ENCODE measurements around the gene CA5A. TPM values are rescaled to one million over a fixed set of nuclear protein-coding genes. Genes with fewer than 3 reads are reported as not detected.
A peak's percentile ranks its signal among the peaks of the same experiment; 100 is the strongest.

The CA5A gene
- total and polyA plus RNA-seq, 2 experiments from 2014 or later: not detected

DNA sequence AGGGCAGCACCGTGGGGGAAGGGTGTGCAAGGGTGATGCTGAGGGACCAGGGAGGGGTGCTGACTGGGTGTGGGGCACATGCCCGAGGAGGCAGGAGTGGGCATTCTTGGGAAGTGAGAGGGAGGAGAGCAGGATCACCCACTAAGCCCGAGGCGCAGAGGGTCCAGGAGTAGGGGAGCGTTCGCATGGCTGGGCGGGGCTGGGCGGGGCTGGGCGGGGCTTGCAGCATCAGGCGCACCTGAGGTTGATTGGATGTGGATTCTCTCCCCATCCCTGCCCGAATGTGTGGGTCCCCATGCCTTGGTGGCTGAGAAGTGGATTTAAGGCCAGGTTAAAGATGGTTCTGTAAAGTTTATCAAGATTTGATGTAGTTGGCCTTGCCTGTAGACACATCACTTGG lies 29.1 kb upstream of the CA5A start (continued):
- TF ChIP-seq, protein P1, sequence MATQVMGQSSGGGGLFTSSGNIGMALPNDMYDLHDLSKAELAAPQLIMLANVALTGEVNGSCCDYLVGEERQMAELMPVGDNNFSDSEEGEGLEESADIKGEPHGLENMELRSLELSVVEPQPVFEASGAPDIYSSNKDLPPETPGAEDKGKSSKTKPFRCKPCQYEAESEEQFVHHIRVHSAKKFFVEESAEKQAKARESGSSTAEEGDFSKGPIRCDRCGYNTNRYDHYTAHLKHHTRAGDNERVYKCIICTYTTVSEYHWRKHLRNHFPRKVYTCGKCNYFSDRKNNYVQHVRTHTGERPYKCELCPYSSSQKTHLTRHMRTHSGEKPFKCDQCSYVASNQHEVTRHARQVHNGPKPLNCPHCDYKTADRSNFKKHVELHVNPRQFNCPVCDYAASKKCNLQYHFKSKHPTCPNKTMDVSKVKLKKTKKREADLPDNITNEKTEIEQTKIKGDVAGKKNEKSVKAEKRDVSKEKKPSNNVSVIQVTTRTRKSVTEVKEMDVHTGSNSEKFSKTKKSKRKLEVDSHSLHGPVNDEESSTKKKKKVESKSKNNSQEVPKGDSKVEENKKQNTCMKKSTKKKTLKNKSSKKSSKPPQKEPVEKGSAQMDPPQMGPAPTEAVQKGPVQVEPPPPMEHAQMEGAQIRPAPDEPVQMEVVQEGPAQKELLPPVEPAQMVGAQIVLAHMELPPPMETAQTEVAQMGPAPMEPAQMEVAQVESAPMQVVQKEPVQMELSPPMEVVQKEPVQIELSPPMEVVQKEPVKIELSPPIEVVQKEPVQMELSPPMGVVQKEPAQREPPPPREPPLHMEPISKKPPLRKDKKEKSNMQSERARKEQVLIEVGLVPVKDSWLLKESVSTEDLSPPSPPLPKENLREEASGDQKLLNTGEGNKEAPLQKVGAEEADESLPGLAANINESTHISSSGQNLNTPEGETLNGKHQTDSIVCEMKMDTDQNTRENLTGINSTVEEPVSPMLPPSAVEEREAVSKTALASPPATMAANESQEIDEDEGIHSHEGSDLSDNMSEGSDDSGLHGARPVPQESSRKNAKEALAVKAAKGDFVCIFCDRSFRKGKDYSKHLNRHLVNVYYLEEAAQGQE (IDR thresholded peaks at IDR 0.05; ENCODE audit: unreplicated experiment): no peak

DNA sequence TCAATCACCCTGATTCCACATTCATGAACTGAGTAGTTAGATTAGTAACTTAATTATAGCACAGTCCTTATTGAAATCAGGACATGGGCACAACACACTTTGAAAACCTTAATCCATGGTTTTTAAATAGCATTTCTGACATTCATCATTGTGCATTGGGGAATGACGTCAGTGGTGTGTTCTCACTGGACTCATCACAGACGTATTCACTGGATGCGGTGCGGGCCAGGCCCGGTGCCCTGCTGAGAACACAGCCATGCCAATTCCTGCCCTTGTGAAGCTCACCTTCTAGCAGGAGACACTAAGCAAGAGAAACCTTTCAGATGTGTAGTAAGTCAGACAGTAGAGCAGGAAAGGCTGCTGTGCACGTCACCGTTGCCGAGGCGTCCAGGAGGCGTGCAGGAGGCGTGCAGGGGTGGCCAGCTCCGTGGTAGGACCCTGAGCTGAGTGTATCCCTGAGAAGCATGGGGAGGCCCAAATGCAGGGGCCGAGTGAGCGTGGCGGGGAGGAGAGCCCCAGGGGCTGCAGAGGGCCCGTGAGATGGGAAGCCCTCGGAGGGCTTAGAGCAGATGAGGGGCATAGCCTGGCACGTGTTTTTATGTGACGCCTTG lies 27.8 kb upstream of the CA5A start:
- Histone ChIP-seq H3K4me1 (ENCODE audit: insufficient read depth) (peaks cover 7% of the 10 kb centered on the region; the same call in 1 of the 2 replicates), H3K27ac (ENCODE audit: low read depth) (no peak overlapping the region), H3K79me2 (replicated peaks; ENCODE audit: insufficient read depth) (peaks cover 98% of the 10 kb centered on the region), H3K36me3 (ENCODE audit: insufficient read depth) (no peaks in the 10 kb centered on the region), H3K4me2 (no peak overlapping the region), H2AFZ (no peak overlapping the region), H3K4me3 (no peak overlapping the region), H4K20me1 (replicated peaks; ENCODE audit: insufficient read depth) (peaks cover 15% of the 10 kb centered on the region), H3K27me3 (ENCODE audit: insufficient read depth) (no peaks in the 10 kb centered on the region), H3F3A (replicated peaks; ENCODE audit: low read depth) (no peaks in the 10 kb centered on the region), H3K9me2 (ENCODE audit: insufficient read depth) (no peaks in the 10 kb centered on the region)
- Mint-ChIP-seq H3K27ac (0 out of 2 replicates have a peak overlapping the region, but pooled peaks have one; percentile 58), H3K36me3 (ENCODE audit: low read depth) (no peaks in the 10 kb centered on the region), H3K9me3 (no peaks in the 10 kb centered on the region; the same call in 2 of the 3 replicates), H3K4me3 (no peak overlapping the region), H3K27me3 (ENCODE audit: insufficient read depth, low read depth, poor library complexity) (peaks cover 9% of the 10 kb centered on the region), H3K4me1 (peaks cover 32% of the 10 kb centered on the region; the same call in 2 of the 3 replicates)
- ATAC-seq (no peak), DNase-seq (ENCODE audit: low spot score) (no peak)
- TF ChIP-seq CREB1 (CRISPR knock-in tag; IDR thresholded peaks at IDR 0.05; ENCODE audit: low read depth) (no peak), ZNF331 (CRISPR knock-in tag; IDR thresholded peaks at IDR 0.05; ENCODE audit: low read depth) (no peak), POLR2AphosphoS5 (IDR thresholded peaks at IDR 0.05; ENCODE audit: low read depth) (no peak), ZNF114 (CRISPR knock-in tag; IDR thresholded peaks at IDR 0.05) (no peak), NANOG (IDR thresholded peaks at IDR 0.05; ENCODE audit: borderline replicate concordance) (no peak), EZH2phosphoT487 (IDR thresholded peaks at IDR 0.05; ENCODE audit: unreplicated experiment) (no peak), EZH2 (IDR thresholded peaks at IDR 0.05; ENCODE audit: low read depth, unreplicated experiment) (no peak)
- TF ChIP-seq, protein P2, sequence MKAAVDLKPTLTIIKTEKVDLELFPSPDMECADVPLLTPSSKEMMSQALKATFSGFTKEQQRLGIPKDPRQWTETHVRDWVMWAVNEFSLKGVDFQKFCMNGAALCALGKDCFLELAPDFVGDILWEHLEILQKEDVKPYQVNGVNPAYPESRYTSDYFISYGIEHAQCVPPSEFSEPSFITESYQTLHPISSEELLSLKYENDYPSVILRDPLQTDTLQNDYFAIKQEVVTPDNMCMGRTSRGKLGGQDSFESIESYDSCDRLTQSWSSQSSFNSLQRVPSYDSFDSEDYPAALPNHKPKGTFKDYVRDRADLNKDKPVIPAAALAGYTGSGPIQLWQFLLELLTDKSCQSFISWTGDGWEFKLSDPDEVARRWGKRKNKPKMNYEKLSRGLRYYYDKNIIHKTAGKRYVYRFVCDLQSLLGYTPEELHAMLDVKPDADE (IDR thresholded peaks at IDR 0.05): no peak
- TF ChIP-seq, protein P3, sequence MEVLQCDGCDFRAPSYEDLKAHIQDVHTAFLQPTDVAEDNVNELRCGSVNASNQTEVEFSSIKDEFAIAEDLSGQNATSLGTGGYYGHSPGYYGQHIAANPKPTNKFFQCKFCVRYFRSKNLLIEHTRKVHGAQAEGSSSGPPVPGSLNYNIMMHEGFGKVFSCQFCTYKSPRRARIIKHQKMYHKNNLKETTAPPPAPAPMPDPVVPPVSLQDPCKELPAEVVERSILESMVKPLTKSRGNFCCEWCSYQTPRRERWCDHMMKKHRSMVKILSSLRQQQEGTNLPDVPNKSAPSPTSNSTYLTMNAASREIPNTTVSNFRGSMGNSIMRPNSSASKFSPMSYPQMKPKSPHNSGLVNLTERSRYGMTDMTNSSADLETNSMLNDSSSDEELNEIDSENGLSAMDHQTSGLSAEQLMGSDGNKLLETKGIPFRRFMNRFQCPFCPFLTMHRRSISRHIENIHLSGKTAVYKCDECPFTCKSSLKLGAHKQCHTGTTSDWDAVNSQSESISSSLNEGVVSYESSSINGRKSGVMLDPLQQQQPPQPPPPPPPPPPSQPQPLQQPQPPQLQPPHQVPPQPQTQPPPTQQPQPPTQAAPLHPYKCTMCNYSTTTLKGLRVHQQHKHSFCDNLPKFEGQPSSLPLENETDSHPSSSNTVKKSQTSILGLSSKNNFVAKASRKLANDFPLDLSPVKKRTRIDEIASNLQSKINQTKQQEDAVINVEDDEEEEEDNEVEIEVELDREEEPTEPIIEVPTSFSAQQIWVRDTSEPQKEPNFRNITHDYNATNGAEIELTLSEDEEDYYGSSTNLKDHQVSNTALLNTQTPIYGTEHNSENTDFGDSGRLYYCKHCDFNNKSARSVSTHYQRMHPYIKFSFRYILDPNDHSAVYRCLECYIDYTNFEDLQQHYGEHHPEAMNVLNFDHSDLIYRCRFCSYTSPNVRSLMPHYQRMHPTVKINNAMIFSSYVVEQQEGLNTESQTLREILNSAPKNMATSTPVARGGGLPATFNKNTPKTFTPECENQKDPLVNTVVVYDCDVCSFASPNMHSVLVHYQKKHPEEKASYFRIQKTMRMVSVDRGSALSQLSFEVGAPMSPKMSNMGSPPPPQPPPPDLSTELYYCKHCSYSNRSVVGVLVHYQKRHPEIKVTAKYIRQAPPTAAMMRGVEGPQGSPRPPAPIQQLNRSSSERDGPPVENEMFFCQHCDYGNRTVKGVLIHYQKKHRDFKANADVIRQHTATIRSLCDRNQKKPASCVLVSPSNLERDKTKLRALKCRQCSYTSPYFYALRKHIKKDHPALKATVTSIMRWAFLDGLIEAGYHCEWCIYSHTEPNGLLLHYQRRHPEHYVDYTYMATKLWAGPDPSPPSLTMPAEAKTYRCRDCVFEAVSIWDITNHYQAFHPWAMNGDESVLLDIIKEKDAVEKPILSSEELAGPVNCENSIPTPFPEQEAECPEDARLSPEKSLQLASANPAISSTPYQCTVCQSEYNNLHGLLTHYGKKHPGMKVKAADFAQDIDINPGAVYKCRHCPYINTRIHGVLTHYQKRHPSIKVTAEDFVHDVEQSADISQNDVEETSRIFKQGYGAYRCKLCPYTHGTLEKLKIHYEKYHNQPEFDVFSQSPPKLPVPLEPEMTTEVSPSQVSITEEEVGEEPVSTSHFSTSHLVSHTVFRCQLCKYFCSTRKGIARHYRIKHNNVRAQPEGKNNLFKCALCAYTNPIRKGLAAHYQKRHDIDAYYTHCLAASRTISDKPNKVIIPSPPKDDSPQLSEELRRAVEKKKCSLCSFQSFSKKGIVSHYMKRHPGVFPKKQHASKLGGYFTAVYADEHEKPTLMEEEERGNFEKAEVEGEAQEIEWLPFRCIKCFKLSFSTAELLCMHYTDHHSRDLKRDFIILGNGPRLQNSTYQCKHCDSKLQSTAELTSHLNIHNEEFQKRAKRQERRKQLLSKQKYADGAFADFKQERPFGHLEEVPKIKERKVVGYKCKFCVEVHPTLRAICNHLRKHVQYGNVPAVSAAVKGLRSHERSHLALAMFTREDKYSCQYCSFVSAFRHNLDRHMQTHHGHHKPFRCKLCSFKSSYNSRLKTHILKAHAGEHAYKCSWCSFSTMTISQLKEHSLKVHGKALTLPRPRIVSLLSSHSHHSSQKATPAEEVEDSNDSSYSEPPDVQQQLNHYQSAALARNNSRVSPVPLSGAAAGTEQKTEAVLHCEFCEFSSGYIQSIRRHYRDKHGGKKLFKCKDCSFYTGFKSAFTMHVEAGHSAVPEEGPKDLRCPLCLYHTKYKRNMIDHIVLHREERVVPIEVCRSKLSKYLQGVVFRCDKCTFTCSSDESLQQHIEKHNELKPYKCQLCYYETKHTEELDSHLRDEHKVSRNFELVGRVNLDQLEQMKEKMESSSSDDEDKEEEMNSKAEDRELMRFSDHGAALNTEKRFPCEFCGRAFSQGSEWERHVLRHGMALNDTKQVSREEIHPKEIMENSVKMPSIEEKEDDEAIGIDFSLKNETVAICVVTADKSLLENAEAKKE (CRISPR knock-in tag; IDR thresholded peaks at IDR 0.05): no peak
- TF ChIP-seq, protein P1 (IDR thresholded peaks at IDR 0.05; ENCODE audit: unreplicated experiment): no peak

Data from GM23338 (cell line).